HG02571 (cell line): ENCODE results near the gene SGTA.

Experiments used
- ATAC-seq: cut with Tn5 transposase; IDR thresholded peaks from one replicate; pipeline ENCODE4 v1.9.1; 2021; ENCODE audit warnings: mild to moderate bottlenecking, moderate library complexity; ENCODE audit not compliant: unreplicated experiment

SGTA gene

GRCh38 chr19:2774083-2774679 lies 8.9 kb downstream of the SGTA start:
- no peak for ATAC-seq

- no peak for ATAC-seq
These were observed 11.0 kb downstream of the SGTA start for GRCh38 chr19:2771786-2772674.

GRCh38 chr19:2770055-2771013 lies 12.7 kb downstream of the SGTA start:
- no peak for ATAC-seq

GRCh38 chr19:2769218-2769617 lies 13.9 kb downstream of the SGTA start:
- ATAC-seq, result no peak

GRCh38 chr19:2768365-2769132 lies 14.5 kb downstream of the SGTA start:
- no peak for ATAC-seq

GRCh38 chr19:2767688-2768087 lies 15.4 kb downstream of the SGTA start:
- ATAC-seq, result no peak

GRCh38 chr19:2766594-2767372 lies 16.3 kb downstream of the SGTA start:
- no peak for ATAC-seq

GRCh38 chr19:2765376-2765775 lies 17.7 kb downstream of the SGTA start:
- no peak for ATAC-seq

- no peak for ATAC-seq
These were observed 18.1 kb downstream of the SGTA start for GRCh38 chr19:2764945-2765344.

GRCh38 chr19:2763687-2764086 lies 19.4 kb downstream of the SGTA start:
- ATAC-seq, result no peak

- no peak for ATAC-seq
These were observed 20.1 kb downstream of the SGTA start for GRCh38 chr19:2762783-2763496.

GRCh38 chr19:2761876-2762782 lies 20.9 kb downstream of the SGTA start:
- no peak for ATAC-seq

GRCh38 chr19:2761309-2761677 lies 21.8 kb downstream of the SGTA start:
- ATAC-seq, result no peak

- no peak for ATAC-seq
These were observed 23.1 kb downstream of the SGTA start for GRCh38 chr19:2759965-2760364.

GRCh38 chr19:2759362-2759761 lies 23.7 kb downstream of the SGTA start:
- ATAC-seq, result no peak

GRCh38 chr19:2758601-2759313 lies 24.3 kb downstream of the SGTA start:
- no peak for ATAC-seq
